Keratinocyte (primary cell): ENCODE measurements around the gene G3BP1. TPM values are rescaled to one million over a fixed set of nuclear protein-coding genes. Genes with fewer than 3 reads are reported as not detected.
"Not testable (repeated sequence)": the region's sequence is repeated elsewhere in the genome, so short reads cannot be mapped to it uniquely, and the experiment has no call there.

ENCODE experiments used
- DNase-seq: peaks from one replicate; pipeline ENCODE4 v3.0.0-alpha.2; 2011; ENCODE audit warnings: low read depth, missing footprints, low spot score
- FAIRE-seq: peaks from 2 replicates; lab custom pipeline; 2011; peaks lifted over from hg19 to GRCh38; lab: Jason Lieb, UNC
- H2AFZ ChIP-seq: 2 replicates; pipeline ENCODE4 v1.6.0; 2012; ENCODE audit warnings: low read length, control low read depth, inconsistent platforms; ENCODE audit not compliant: control insufficient read depth
- H3K27ac ChIP-seq: 2 replicates; pipeline ENCODE4 v1.5.1; 2011; ENCODE audit warnings: low read length; ENCODE audit not compliant: control insufficient read depth, insufficient read depth
- H3K27me3 ChIP-seq: 3 replicates; pipeline ENCODE4 v1.6.0; 2011; ENCODE audit warnings: low read length; ENCODE audit not compliant: control insufficient read depth, insufficient read depth; ENCODE audit errors: extremely low read depth
- H3K36me3 ChIP-seq, 2 experiments: 2 replicates in 1 of 2; 3 replicates in 1 of 2; pipeline ENCODE4 v1.5.1; 2011; ENCODE audit warnings: low read length in 2 of 2, mild to moderate bottlenecking in 1 of 2; ENCODE audit not compliant: control insufficient read depth in 2 of 2, insufficient read depth in 2 of 2; ENCODE audit errors: extremely low read depth in 1 of 2
- H3K4me1 ChIP-seq: 3 replicates; pipeline ENCODE4 v1.5.1; 2011; ENCODE audit warnings: low read length; ENCODE audit not compliant: control insufficient read depth, insufficient read depth; ENCODE audit errors: extremely low read depth
- H3K4me2 ChIP-seq: 3 replicates; pipeline ENCODE4 v1.6.0; 2011; ENCODE audit warnings: low read depth, low read length; ENCODE audit not compliant: control insufficient read depth, insufficient read depth; ENCODE audit errors: extremely low read depth
- H3K4me3 ChIP-seq, 3 experiments: fragments of 200-600 bp in 1 of 3; sonication (generic) in 1 of 3; 2 replicates in 2 of 3; 3 replicates in 1 of 3; pipeline ENCODE4 v1.5.1; 2011 to 2016; ENCODE audit warnings: low read length in 3 of 3, mild to moderate bottlenecking in 3 of 3, control low read depth in 2 of 3, inconsistent platforms in 1 of 3, low read depth in 1 of 3, mixed read lengths in 1 of 3, mixed run types in 1 of 3, moderate library complexity in 1 of 3; ENCODE audit not compliant: control insufficient read depth in 2 of 3, insufficient read depth in 2 of 3; ENCODE audit errors: extremely low read depth in 1 of 3
- H3K79me2 ChIP-seq: 2 replicates; pipeline ENCODE4 v1.6.0; 2012; ENCODE audit warnings: low read length; ENCODE audit not compliant: control insufficient read depth, insufficient read depth
- H3K9ac ChIP-seq: 3 replicates; pipeline ENCODE4 v1.6.0; 2011; ENCODE audit warnings: low read length; ENCODE audit not compliant: control insufficient read depth, insufficient read depth; ENCODE audit errors: extremely low read depth
- H3K9me1 ChIP-seq: 3 replicates; pipeline ENCODE4 v1.6.0; 2011; ENCODE audit warnings: low read length; ENCODE audit not compliant: control insufficient read depth, insufficient read depth; ENCODE audit errors: extremely low read depth
- H3K9me3 ChIP-seq: 2 replicates; pipeline ENCODE4 v1.5.1; 2012; ENCODE audit warnings: low read depth, low read length; ENCODE audit not compliant: control insufficient read depth
- H4K20me1 ChIP-seq: 3 replicates; pipeline ENCODE4 v1.6.0; 2011; ENCODE audit warnings: low read length; ENCODE audit not compliant: control insufficient read depth, insufficient read depth; ENCODE audit errors: extremely low read depth
- CTCF ChIP-seq, 3 experiments: IDR thresholded peaks in 1 of 3; conservative IDR thresholded peaks in 1 of 3; optimal IDR thresholded peaks in 1 of 3; 2 replicates in 2 of 3; 3 replicates in 1 of 3; pipeline versions ENCODE3 to v1.5.1; 2011; ENCODE audit warnings: low read length in 3 of 3, mild to moderate bottlenecking in 3 of 3, moderate library complexity in 2 of 3, control low read depth in 1 of 3, inconsistent platforms in 1 of 3; ENCODE audit not compliant: insufficient read depth in 2 of 3; ENCODE audit errors: extremely low read depth in 1 of 3
- EZH2 ChIP-seq: IDR thresholded peaks from one replicate; pipeline ENCODE4 v1.6.1; 2012; ENCODE audit warnings: inconsistent platforms, mild to moderate bottlenecking, low read length, moderate library complexity
- dilution Hi-C: fragments of 300-500 bp; cut with MboI; formaldehyde crosslinking; loops from one replicate; pipeline ENCODE4 v1.7.0; 2020; ENCODE audit warnings: low sequenced_read_pairs; ENCODE audit not compliant: extremely low pct_ligation_motif_present
- polyA plus RNA-seq, 5 experiments: library from polyadenylated mRNA; depleted of rRNA in 3 of 5; stranded (reverse) in 3 of 5; stranded (forward) in 1 of 5; unstranded in 1 of 5; fragments of >200 nt; gene quantifications; 1 replicate in 1 of 5; 2 replicates in 3 of 5; 3 replicates in 1 of 5; pipeline versions ENCODE4 v1.2.1 to v1.2.3, GENCODE V29; 2011 to 2012; ENCODE audit warnings: missing spikeins in 2 of 5, low read depth in 1 of 5, low replicate concordance in 1 of 5

The G3BP1 gene
- polyA plus RNA-seq, 1 donor (not counting 4 experiments of a cell fraction or from before 2014, with no cell fraction given) = 137 TPM

DNA sequence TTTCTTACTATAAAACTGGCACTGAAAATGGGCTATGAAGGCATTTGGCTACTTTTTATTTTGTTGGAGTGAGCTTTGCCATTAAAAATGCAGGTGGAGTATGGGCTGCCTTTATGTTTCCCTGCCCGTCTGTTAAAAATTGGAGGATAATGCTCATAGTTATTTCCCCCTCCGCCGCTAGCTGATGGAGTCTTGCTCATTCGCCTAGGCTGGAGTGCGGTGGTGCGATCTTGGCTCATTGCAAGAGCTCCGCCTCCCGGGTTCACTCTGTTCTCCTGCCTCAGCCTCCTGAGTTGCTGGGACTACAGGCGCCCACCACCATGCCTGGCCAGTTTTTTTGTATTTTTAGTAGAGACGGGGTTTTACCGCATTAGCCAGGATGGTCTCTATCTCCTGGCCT, 8.6 kb downstream of the G3BP1 start:
- Histone ChIP-seq H3K36me3 (peaks cover 2 to 14% of the 10 kb centered on the region in 2 experiments), H3K4me2 (no peak overlapping the region), H3K27me3 (no peaks in the 10 kb centered on the region), H3K27ac (no peak overlapping the region), H3K9me1 (peaks cover 5% of the 10 kb centered on the region), H3K4me1 (peaks cover 5% of the 10 kb centered on the region), H3K9ac (no peak overlapping the region), H4K20me1 (peaks cover 63% of the 10 kb centered on the region), H3K79me2 (peaks cover 100% of the 10 kb centered on the region), H3K9me3 (no peaks in the 10 kb centered on the region), H3K4me3 (no peak overlapping the region), H2AFZ (no peak overlapping the region)
- DNase-seq (no peak), FAIRE-seq (no peak)
- dilution Hi-C loops = no loop called here
- TF ChIP-seq CTCF (optimal IDR thresholded peaks at IDR 0.05 in 1 of 3, IDR thresholded peaks at IDR 0.05 in 1 of 3, conservative IDR thresholded peaks at IDR 0.05 in 1 of 3; ENCODE audit: extremely low read depth in 1 of 3, insufficient read depth in 2 of 3, low read length in 3 of 3) (no peak), EZH2 (no peak)

DNA sequence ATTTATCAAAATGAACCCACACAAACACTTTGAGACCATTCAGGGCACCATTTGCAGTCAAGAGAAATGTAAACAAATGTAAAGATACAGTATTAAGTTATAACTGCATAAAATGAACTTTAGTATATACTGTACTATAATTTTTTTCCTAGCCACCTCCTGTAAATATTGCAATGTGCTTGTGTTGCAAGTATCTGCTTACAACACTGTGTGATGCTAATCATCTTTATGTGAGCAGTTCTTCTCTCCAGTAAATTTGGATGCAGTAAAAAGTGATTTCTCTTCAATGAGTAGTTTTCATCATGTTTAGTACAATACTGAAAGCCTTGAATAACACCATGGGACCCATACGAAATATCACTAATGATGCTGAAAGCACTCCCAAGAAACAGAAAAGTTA, 9.4 kb downstream of the G3BP1 start:
- Histone ChIP-seq H3K9me1 (peaks cover 5% of the 10 kb centered on the region), H3K27me3 (no peaks in the 10 kb centered on the region), H3K36me3 (peaks cover 2 to 14% of the 10 kb centered on the region in 2 experiments), H3K9ac (no peak overlapping the region), H3K4me1 (no peaks in the 10 kb centered on the region), H2AFZ (no peak overlapping the region), H3K4me2 (no peak overlapping the region), H4K20me1 (peaks cover 63% of the 10 kb centered on the region), H3K4me3 (no peak overlapping the region), H3K27ac (no peak overlapping the region), H3K9me3 (no peaks in the 10 kb centered on the region), H3K79me2 (peaks cover 100% of the 10 kb centered on the region)
- dilution Hi-C loops = no loop called here
- TF ChIP-seq CTCF (optimal IDR thresholded peaks at IDR 0.05 in 1 of 3, IDR thresholded peaks at IDR 0.05 in 1 of 3, conservative IDR thresholded peaks at IDR 0.05 in 1 of 3; ENCODE audit: extremely low read depth in 1 of 3, insufficient read depth in 2 of 3, low read length in 3 of 3) (no peak), EZH2 (no peak)
- DNase-seq (no peak), FAIRE-seq (no peak)

DNA sequence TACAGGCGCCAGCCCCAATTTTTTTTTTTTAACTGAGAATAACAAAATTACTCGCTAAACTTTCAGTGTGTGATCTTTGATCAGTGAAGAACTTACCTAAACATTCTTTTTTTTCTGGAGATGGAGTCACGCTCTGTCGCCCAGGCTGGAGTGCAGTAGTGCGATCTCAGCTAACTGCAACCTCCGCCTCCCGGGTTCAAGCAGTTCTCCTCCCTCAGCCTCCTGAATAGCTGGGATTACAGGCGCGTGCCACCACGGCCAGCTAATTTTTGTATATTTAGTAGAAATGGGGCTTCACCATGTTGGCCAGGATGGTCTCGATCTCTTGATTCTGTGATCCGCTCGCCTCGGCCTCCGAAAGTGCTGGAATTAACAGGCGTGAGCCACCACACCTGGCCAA, 11.9 kb downstream of the G3BP1 start:
- FAIRE-seq, H3K4me1 ChIP-seq, H3K9me1 ChIP-seq, H3K27ac ChIP-seq, H3K27me3 ChIP-seq, H2AFZ ChIP-seq, dilution Hi-C loops, H3K4me2 ChIP-seq, H3K4me3 ChIP-seq, H3K36me3 ChIP-seq, H3K9ac ChIP-seq, DNase-seq, H3K9me3 ChIP-seq: not testable (repeated sequence)
- H3K79me2 ChIP-seq = peaks cover 99% of the 10 kb centered on the region
- peaks cover 54% of the 10 kb centered on the region for H4K20me1 ChIP-seq
